ENCODE data around the gene ATP11C.
A peak's percentile ranks its signal among the peaks of the same experiment; 100 is the strongest.
"Not testable (repeated sequence)": the region's sequence is repeated elsewhere in the genome, so short reads cannot be mapped to it uniquely, and the experiment has no call there.

Gene ATP11C

GRCh38 chrX:139864640-139865039, 68.2 kb downstream of the ATP11C start:
- FAIRE-seq (no peak), DNase-seq (ENCODE audit: insufficient read length, low spot score) (no peak)

GRCh38 chrX:139862208-139862607, 70.6 kb downstream of the ATP11C start:
- no peak for DNase-seq (ENCODE audit: insufficient read length, low spot score)
- no peak for FAIRE-seq

GRCh38 chrX:139856826-139857225, 76.0 kb downstream of the ATP11C start:
- DNase-seq (ENCODE audit: insufficient read length, low spot score) = not testable (repeated sequence)
- peak; percentile 37 for FAIRE-seq

- no peak for FAIRE-seq
- DNase-seq (ENCODE audit: insufficient read length, low spot score) = no peak
Observed at GRCh38 chrX:139851730-139852129, 81.1 kb downstream of the ATP11C start.

DNA sequence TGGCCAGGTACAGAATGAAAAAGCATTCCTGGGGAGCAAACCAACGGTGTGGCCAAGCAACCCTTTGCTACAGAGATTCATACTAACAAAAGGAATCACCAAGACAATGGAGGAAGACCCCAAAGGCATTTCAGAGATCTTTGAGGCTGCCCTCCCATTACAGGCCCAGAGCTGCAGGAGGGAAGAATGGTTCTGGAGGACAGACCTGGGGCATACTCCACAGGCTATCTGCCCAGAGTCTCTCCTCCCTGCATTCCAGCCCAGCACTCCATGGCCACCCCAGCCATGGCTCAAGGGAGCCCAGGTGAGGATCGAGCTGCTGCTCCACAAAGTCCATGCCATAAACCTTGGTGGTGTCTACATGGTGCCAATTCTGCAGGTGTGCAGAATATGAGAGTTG, 81.9 kb downstream of the ATP11C start:
- FAIRE-seq = no peak
- DNase-seq (ENCODE audit: insufficient read length, low spot score) = no peak

- DNase-seq (ENCODE audit: insufficient read length, low spot score) (no peak), FAIRE-seq (no peak)
Observed at GRCh38 chrX:139844884-139845283, 88.0 kb downstream of the ATP11C start.

DNA sequence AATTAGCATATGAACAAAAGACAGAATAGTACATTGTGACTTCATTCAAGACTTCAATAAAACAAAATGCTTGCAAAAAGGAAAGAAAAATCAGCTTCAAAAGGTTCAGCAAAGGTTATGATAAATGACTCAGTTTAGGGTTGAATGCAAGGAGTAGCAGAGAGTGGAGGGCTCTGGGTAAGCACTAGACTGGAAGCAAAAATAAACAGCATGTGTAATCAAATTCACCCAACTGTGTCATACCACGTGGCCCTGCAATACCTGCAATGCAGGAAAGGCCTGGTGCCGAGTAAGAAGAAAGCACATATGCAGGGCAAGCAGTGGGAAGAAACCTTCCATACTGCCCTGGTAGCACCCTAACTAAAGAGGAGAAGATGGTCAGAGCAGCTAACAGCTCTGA, 88.7 kb downstream of the ATP11C start:
- FAIRE-seq = peak; percentile 84
- DNase-seq (ENCODE audit: insufficient read length, low spot score) = no peak

- FAIRE-seq (no peak), DNase-seq (ENCODE audit: insufficient read length, low spot score) (no peak)
Observed at GRCh38 chrX:139842326-139843185, 90.3 kb downstream of the ATP11C start.

DNA sequence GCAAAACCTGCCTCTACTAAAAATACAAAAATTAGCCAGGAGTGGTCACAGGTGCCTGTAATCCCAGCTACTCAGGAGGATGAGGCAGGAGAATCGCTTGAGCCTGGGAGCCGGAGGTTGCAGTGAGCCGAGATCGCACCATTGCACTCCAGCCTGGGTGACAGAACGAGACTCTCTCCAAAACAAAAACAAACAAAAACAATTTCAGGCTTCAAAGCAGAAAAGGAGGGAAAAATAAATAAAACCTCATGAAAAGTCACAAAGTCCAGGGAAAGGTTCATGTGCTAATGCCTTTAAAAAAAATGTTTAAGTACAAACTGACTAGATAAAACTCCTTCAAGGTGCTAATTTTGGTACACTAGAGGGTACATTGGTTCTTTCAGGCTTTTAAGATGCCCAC, 96.5 kb downstream of the ATP11C start:
- DNase-seq (ENCODE audit: insufficient read length, low spot score); FAIRE-seq: not testable (repeated sequence)

- FAIRE-seq = peak; percentile 52
- no peak for DNase-seq (ENCODE audit: insufficient read length, low spot score)
Observed at GRCh38 chrX:139834879-139835278, 98.0 kb downstream of the ATP11C start.

DNA sequence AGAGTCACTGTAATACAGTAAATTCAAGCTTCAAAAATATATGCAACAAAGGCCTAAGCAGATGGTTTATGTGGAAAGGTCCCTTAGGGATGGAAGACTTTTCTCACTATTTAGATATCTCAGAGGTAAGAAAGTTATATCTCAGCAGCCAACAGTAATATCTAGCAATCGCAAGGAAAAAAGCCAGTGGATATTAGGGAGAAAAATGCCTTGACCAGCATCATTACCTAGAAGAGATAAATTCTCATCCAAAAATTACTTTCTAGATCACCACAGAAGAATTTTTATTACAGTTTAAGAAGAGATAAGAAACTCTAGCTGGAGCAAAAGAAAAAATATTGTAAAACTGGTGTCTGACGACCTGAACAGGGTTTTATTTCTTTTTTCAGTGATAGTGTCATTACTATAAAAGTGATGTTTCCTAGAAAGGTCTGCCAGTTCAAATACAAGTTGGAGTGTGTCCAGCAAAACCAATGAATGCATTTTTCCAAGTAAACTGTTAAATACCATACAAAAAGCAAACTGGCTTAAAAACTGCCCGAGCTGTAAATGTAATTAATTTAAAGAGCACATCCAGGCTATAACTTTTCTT, 100.0 kb downstream of the ATP11C start:
- no peak for FAIRE-seq
- DNase-seq (ENCODE audit: insufficient read length, low spot score) = no peak

DNA sequence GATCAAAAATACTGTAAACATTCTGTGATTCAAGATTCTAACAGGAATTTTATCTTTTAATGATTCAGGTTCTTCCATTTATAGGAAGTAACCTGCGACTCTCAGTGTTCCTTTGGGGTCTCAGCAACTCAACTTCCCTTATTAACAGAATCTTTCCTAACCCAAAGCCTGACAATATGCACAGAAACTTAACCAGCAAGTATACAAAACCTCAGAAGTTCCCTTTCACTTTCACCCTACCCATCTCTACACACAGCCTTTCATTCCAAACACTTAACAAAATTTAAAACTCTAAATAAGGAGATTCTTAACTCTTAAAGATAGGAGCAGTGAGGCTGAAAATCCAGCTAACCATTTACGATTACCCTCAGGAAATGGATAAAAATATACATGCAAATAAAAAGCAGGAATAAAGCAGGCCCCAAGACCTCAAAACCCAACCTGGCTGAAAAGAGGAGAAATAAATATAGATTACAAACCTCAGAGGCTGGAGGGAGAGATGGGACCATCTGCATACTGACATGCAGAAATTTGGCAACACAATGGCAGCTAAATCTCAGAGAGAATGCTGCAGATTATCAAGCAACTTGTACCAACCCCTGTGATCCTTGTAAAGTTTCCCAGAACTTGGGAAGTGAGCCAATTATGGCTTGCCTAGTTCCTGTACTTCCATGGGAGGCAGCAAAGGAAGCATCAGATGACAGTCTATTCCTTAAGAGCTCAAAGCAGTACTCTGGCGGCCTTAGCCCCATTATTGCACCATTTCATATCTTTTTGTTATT, 101.0 kb downstream of the ATP11C start:
- FAIRE-seq = peak; percentile 89
- no peak for DNase-seq (ENCODE audit: insufficient read length, low spot score)

DNA sequence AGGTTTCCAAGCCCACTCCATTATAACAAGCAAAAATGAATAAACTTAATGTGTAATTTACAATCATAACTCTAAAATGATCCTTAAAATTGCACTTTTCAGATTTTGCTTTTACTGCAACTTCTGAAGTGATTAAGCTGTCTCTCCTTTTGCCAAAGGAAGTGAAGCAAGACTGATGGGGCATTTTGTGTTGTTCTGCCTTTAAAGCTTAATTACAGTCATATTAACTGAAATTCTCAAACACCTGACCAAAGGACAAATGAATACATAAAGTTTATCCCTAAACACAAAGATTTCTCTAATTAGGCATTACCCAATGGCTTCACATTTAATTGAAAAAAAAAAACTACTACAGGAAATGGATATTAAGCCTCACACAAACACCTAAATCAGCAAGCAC, 101.8 kb downstream of the ATP11C start:
- DNase-seq (ENCODE audit: insufficient read length, low spot score) (no peak), FAIRE-seq (no peak)

DNA sequence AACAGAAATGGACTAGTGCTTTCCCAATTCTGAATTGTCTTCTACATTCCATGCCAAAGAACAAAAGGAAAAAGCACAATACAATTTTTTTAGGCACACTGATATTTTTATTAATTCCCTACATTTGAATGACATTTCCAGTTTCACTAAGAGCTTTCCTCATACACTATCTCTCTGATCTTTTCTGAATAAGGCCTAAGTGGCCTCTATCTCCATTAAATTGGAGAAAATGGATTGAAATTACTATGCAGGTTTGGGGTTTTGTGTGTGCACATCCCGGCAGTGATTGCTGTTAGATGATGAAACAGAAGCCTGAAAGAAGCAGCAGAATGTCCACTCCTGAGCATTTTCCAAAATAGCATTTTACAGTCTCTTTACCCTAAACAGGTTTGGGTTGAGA, 104.0 kb downstream of the ATP11C start:
- DNase-seq (ENCODE audit: insufficient read length, low spot score) = no peak
- FAIRE-seq = no peak

DNA sequence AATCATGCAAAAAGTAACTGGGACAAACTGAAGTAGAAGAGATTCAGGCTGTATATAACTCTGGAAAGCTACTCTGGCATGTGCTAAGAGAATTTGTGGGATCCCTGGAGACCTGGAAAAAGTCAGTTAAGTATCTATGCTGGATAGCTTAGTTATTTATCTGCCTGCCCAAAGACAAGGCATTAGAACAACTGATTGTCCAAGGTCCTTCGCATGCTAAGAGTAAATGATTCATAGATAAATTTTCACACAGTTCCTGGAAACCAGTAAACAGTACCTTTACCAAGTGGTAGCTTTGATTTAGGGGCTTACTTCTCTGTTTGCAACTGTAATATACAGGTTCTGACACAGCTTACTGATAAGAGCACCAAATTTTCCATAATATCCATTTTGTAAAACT, 104.8 kb downstream of the ATP11C start:
- no peak for FAIRE-seq
- DNase-seq (ENCODE audit: insufficient read length, low spot score) = no peak

DNA sequence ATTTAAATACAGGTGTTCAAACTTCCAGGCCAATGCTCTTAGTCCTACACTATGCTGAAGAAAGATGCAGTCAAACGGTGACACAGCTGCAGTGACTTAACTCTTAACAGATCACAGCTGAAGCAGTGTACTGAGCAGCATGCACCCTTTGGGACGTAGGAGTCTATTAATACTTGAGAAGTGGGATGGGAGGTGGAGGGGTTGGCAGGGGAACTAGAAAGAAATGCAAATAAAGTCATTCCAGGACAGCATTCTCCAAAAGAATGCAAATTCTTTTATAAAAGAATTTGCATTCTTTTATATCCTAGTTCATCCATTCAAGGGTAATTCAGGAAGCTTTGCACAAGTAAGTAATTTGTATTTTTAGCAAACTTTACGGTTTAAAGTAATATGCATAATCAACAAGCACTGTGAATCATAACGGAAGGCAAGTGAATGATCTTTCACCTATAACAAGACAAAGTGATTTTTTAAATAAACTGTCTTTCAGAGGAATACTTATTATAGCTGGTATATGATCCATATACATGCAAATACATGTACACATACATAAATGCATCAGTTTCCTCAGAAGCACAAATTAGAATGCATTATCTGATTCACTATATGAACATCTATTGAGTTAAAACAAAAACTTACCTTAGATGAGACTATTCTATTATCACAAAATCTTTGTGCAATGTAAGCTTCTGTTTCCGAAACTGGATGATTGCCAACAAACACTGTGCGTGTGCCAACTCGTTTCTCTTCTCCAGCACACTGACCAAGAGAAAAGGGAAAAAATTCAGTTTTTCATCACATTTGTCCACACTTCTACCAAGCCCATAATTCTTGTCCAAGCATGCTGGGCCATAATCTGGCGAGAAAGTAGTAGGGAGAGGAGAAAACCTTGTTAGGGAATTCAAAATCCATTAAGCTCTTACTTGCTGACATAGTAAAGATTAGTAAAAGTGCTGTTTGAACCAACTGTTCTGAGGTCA, 106.5 kb downstream of the ATP11C start:
- no peak for DNase-seq (ENCODE audit: insufficient read length, low spot score)
- no peak for FAIRE-seq

GRCh38 chrX:139825618-139826017, 107.2 kb downstream of the ATP11C start:
- FAIRE-seq = no peak
- no peak for DNase-seq (ENCODE audit: insufficient read length, low spot score)

- FAIRE-seq (no peak), DNase-seq (ENCODE audit: insufficient read length, low spot score) (no peak)
Observed at GRCh38 chrX:139823806-139824205, 109.0 kb downstream of the ATP11C start.

GRCh38 chrX:139820358-139820984, 112.4 kb downstream of the ATP11C start:
- FAIRE-seq = no peak
- DNase-seq (ENCODE audit: insufficient read length, low spot score) = no peak

GRCh38 chrX:139816204-139816603, 116.6 kb downstream of the ATP11C start:
- DNase-seq (ENCODE audit: insufficient read length, low spot score) (no peak), FAIRE-seq (no peak)

Data from GM19239 (cell line).